Osteoblast (primary cell): Measurements from ENCODE around the gene SHISA4. TPM values are rescaled to one million over a fixed set of nuclear protein-coding genes. Genes with fewer than 3 reads are reported as not detected.
A peak's percentile ranks its signal among the peaks of the same experiment; 100 is the strongest.

ENCODE experiments used
- DNase-seq: peaks from one replicate; pipeline ENCODE4 v3.0.0; 2011; ENCODE audit warnings: low spot score, mixed read lengths; ENCODE audit not compliant: insufficient read length; ENCODE audit errors: missing footprints
- H2AFZ ChIP-seq: 2 replicates; pipeline ENCODE4 v1.6.0; 2011; ENCODE audit warnings: mild to moderate bottlenecking, low read length
- H3K27ac ChIP-seq: 2 replicates; pipeline ENCODE4 v1.5.1; 2011; ENCODE audit warnings: mild to moderate bottlenecking, low read depth, low read length, moderate library complexity
- H3K27me3 ChIP-seq: 2 replicates; pipeline ENCODE4 v1.6.0; 2012; ENCODE audit warnings: mild to moderate bottlenecking, control low read depth, inconsistent platforms, low read length, moderate library complexity; ENCODE audit not compliant: insufficient read depth
- H3K36me3 ChIP-seq: 2 replicates; pipeline ENCODE4 v1.5.1; 2011; ENCODE audit warnings: mild to moderate bottlenecking, low read length, control low read depth, moderate library complexity; ENCODE audit not compliant: insufficient read depth
- H3K4me1 ChIP-seq: 2 replicates; pipeline ENCODE4 v1.5.1; 2011; ENCODE audit warnings: mild to moderate bottlenecking, low read length, control low read depth, moderate library complexity; ENCODE audit not compliant: insufficient read depth
- H3K4me2 ChIP-seq: 2 replicates; pipeline ENCODE4 v1.6.0; 2011; ENCODE audit warnings: mild to moderate bottlenecking, low read length; ENCODE audit not compliant: insufficient read depth
- H3K4me3 ChIP-seq: fragments of 200-600 bp; sonication (generic); 3 replicates; pipeline ENCODE4 v1.5.1; 2012; ENCODE audit warnings: mild to moderate bottlenecking, low read length, inconsistent platforms; ENCODE audit not compliant: insufficient read depth
- H3K79me2 ChIP-seq: 2 replicates; pipeline ENCODE4 v1.6.0; 2012; ENCODE audit warnings: mild to moderate bottlenecking, low read length, control low read depth, inconsistent platforms; ENCODE audit not compliant: insufficient read depth
- H3K9me3 ChIP-seq: 2 replicates; pipeline ENCODE4 v1.5.1; 2011; ENCODE audit warnings: low read depth, low read length, control low read depth
- H4K20me1 ChIP-seq: 2 replicates; pipeline ENCODE4 v1.6.0; 2012; ENCODE audit warnings: mild to moderate bottlenecking, low read length, control low read depth; ENCODE audit not compliant: insufficient read depth
- CTCF ChIP-seq: IDR thresholded peaks from 2 replicates; pipeline ENCODE4 v1.5.1; 2011; ENCODE audit warnings: mild to moderate bottlenecking, low read depth, low read length, moderate library complexity; ENCODE audit errors: extremely low read depth
- total RNA-seq: library from RNA; depleted of rRNA; stranded (reverse); fragments of >200 nt; gene quantifications from 2 replicates; pipeline ENCODE4 v1.2.3, GENCODE V29; 2012

SHISA4 gene
- total RNA-seq, 1 donor, result 25.3 TPM

- Histone ChIP-seq H3K4me1 (peaks cover 36% of the 10 kb centered on the region), H3K27me3 (no peaks in the 10 kb centered on the region), H3K9me3 (no peaks in the 10 kb centered on the region), H4K20me1 (no peaks in the 10 kb centered on the region), H3K4me2 (no peak overlapping the region), H3K79me2 (no peaks in the 10 kb centered on the region), H3K36me3 (no peaks in the 10 kb centered on the region), H3K27ac (no peak overlapping the region), H2AFZ (no peak overlapping the region), H3K4me3 (no peak overlapping the region)
- TF ChIP-seq CTCF, result no peak
- DNase-seq, result no peak
Observed at GRCh38 chr1:201907621-201908020, 18.9 kb downstream of the SHISA4 start.

GRCh38 chr1:201911826-201912571, 23.3 kb downstream of the SHISA4 start:
- H3K4me2 ChIP-seq, result no peak overlapping the region

GRCh38 chr1:201912832-201913231, 24.1 kb downstream of the SHISA4 start:
- no peaks in the 10 kb centered on the region for H3K9me3 ChIP-seq
- peaks cover 5% of the 10 kb centered on the region for H3K79me2 ChIP-seq
- no peak overlapping the region for H3K4me2 ChIP-seq
- no peaks in the 10 kb centered on the region for H4K20me1 ChIP-seq
- peak; percentile 21 for DNase-seq
- no peaks in the 10 kb centered on the region for H3K36me3 ChIP-seq
- H2AFZ ChIP-seq, result peak overlapping the region; percentile 30
- TF ChIP-seq CTCF, result no peak
- no peak overlapping the region for H3K4me3 ChIP-seq
- H3K27me3 ChIP-seq, result no peaks in the 10 kb centered on the region
- peaks cover 38% of the 10 kb centered on the region for H3K4me1 ChIP-seq
- H3K27ac ChIP-seq, result no peak overlapping the region

More at GRCh38 chr1:201911826-201912571, 23.3 kb downstream of the SHISA4 start:
- H2AFZ ChIP-seq, result no peak overlapping the region
- DNase-seq, result no peak
- no peak overlapping the region for H3K4me3 ChIP-seq
- H3K36me3 ChIP-seq, result no peaks in the 10 kb centered on the region
- peaks cover 29% of the 10 kb centered on the region for H3K4me1 ChIP-seq
- H3K79me2 ChIP-seq, result peaks cover 5% of the 10 kb centered on the region
- no peaks in the 10 kb centered on the region for H3K27me3 ChIP-seq
- H3K27ac ChIP-seq, result no peak overlapping the region
- no peak for TF ChIP-seq CTCF
- H4K20me1 ChIP-seq, result no peaks in the 10 kb centered on the region
- H3K9me3 ChIP-seq, result no peaks in the 10 kb centered on the region

- H3K36me3 ChIP-seq, result peaks cover 3% of the 10 kb centered on the region
- no peak overlapping the region for H3K4me2 ChIP-seq
- H2AFZ ChIP-seq, result no peak overlapping the region
- H3K4me3 ChIP-seq, result no peak overlapping the region
- DNase-seq, result peak; percentile 53
- H3K27me3 ChIP-seq, result no peaks in the 10 kb centered on the region
- H3K79me2 ChIP-seq, result peaks cover 5% of the 10 kb centered on the region
- peaks cover 46% of the 10 kb centered on the region for H3K4me1 ChIP-seq
- H3K27ac ChIP-seq, result no peak overlapping the region
- no peaks in the 10 kb centered on the region for H4K20me1 ChIP-seq
- no peak for TF ChIP-seq CTCF
- H3K9me3 ChIP-seq, result no peaks in the 10 kb centered on the region
Observed at GRCh38 chr1:201914456-201915235, 25.9 kb downstream of the SHISA4 start.
